GM12878 (cell line): ENCODE measurements around the gene GIGYF1. TPM values are rescaled to one million over a fixed set of nuclear protein-coding genes. Genes with fewer than 3 reads are reported as not detected.
A peak's percentile ranks its signal among the peaks of the same experiment; 100 is the strongest.

Experiments used
- BACH1 ChIP-seq: fragments of 450-650 bp; IDR thresholded peaks from 2 replicates; pipeline ENCODE4 v1.6.1; 2017; ENCODE audit warnings: mild to moderate bottlenecking, borderline replicate concordance
- BCL11A ChIP-seq: IDR thresholded peaks from 2 replicates; pipeline ENCODE4 v1.6.1; 2011; ENCODE audit warnings: low read depth, low read length
- CHD1 ChIP-seq: IDR thresholded peaks from 2 replicates; pipeline ENCODE4 v1.6.1; 2012; ENCODE audit warnings: low read depth, low read length, improper control_type of control experiment
- CUX1 ChIP-seq: IDR thresholded peaks from 2 replicates; pipeline ENCODE4 v1.6.1; 2012; ENCODE audit warnings: improper control_type of control experiment, low read depth, low read length; ENCODE audit not compliant: insufficient replicate concordance
- FOS ChIP-seq: IDR thresholded peaks from 3 replicates; pipeline ENCODE4 v1.6.1; 2011; ENCODE audit warnings: borderline replicate concordance; ENCODE audit not compliant: insufficient read length; ENCODE audit errors: extremely low read depth
- GABPA ChIP-seq: IDR thresholded peaks from 2 replicates; pipeline ENCODE4 v1.6.1; 2014; ENCODE audit warnings: antibody characterized with exemption, low read depth, mild to moderate bottlenecking, inconsistent platforms
- GATAD2B ChIP-seq: fragments of 450-650 bp; conservative IDR thresholded peaks from 2 replicates; pipeline ENCODE4 v1.6.1; 2017; ENCODE audit warnings: low read depth, mild to moderate bottlenecking, moderate library complexity
- HDAC2 ChIP-seq: fragments of 200-600 bp; sonication (generic); IDR thresholded peaks from 2 replicates; pipeline ENCODE4 v1.6.1; 2017
- NFIC ChIP-seq: IDR thresholded peaks from 2 replicates; pipeline ENCODE4 v1.6.1; 2012; ENCODE audit warnings: low read depth, mild to moderate bottlenecking, inconsistent platforms, low read length, moderate library complexity
- NKRF ChIP-seq: fragments of 450-650 bp; conservative IDR thresholded peaks from 2 replicates; pipeline ENCODE4 v1.6.1; 2017; ENCODE audit warnings: mild to moderate bottlenecking, moderate library complexity
- PML ChIP-seq: IDR thresholded peaks from 2 replicates; pipeline ENCODE4 v1.6.1; 2012; ENCODE audit warnings: low read length, inconsistent platforms
- RB1 ChIP-seq: fragments of 450-650 bp; formaldehyde crosslinking; IDR thresholded peaks from 2 replicates; pipeline ENCODE4 v1.6.1; 2017; ENCODE audit warnings: mild to moderate bottlenecking, borderline replicate concordance
- RFX5 ChIP-seq: IDR thresholded peaks from 2 replicates; pipeline ENCODE4 v1.6.1; 2011; ENCODE audit warnings: low read depth, low read length, improper control_type of control experiment
- SIX5 ChIP-seq: IDR thresholded peaks from 2 replicates; pipeline ENCODE4 v1.6.1; 2011; ENCODE audit warnings: mild to moderate bottlenecking, low read depth, low read length, moderate library complexity; ENCODE audit not compliant: severe bottlenecking
- SMARCA5 ChIP-seq: fragments of 450-650 bp; IDR thresholded peaks from 2 replicates; pipeline ENCODE4 v1.6.1; 2017; ENCODE audit warnings: mild to moderate bottlenecking
- SREBF2 ChIP-seq: IDR thresholded peaks from 2 replicates; pipeline ENCODE4 v1.6.1; 2012; ENCODE audit warnings: mild to moderate bottlenecking, low read length
- STAT1 ChIP-seq: fragments of 450-650 bp; conservative IDR thresholded peaks from 2 replicates; pipeline ENCODE4 v1.6.1; 2014; ENCODE audit warnings: antibody characterized with exemption, mild to moderate bottlenecking
- SUPT20H ChIP-seq: IDR thresholded peaks from 2 replicates; pipeline ENCODE4 v1.6.1; 2011; ENCODE audit warnings: low read depth, mild to moderate bottlenecking, low read length, moderate library complexity, borderline replicate concordance; ENCODE audit not compliant: control insufficient read depth
- TCF7 ChIP-seq: IDR thresholded peaks from 2 replicates; pipeline ENCODE4 v1.6.1; 2014; ENCODE audit warnings: antibody characterized with exemption, borderline replicate concordance
- USF2 ChIP-seq: IDR thresholded peaks from 2 replicates; pipeline ENCODE4 v1.6.1; 2011; ENCODE audit warnings: low read depth, low read length, improper control_type of control experiment, borderline replicate concordance
- polyA plus RNA-seq, 11 experiments: library from polyadenylated mRNA; depleted of rRNA in 4 of 11; unstranded in 6 of 11; stranded (reverse) in 5 of 11; fragments of >200 nt; fragmentation: Nextera tagmentation in 4 of 11; fragmentation: Illumina TruSeq in 1 of 11; extraction: Ambion mirVana in 4 of 11; extraction: Trizol in 1 of 11; gene quantifications; 1 replicate in 1 of 11; 2 replicates in 10 of 11; pipeline versions ENCODE4 v1.2.1 to v1.2.3, GENCODE V29; 2011 to 2016; ENCODE audit warnings: inconsistent platforms in 2 of 11, missing spikeins in 2 of 11, low read depth in 1 of 11
- total RNA-seq, 4 experiments: library from RNA; depleted of rRNA in 3 of 4; stranded (reverse); fragments of >200 nt in 3 of 4; fragmentation: Illumina TruSeq in 1 of 4; extraction: Trizol in 1 of 4; gene quantifications; 2 replicates each; pipeline versions ENCODE4 v1.2.1 to v1.2.3, GENCODE V29; 2013 to 2021
- TF ChIP-seq, protein P1 (sequence below): fragments of 450-650 bp; IDR thresholded peaks from 2 replicates; pipeline ENCODE4 v1.6.1; 2017; ENCODE audit warnings: borderline replicate concordance

GIGYF1 gene
- total and polyA plus RNA-seq, 10 of the 15 experiments (the other 5 are each of a cell fraction or from before 2014, with no cell fraction given), result 0.31 to 47.2 (median 9.9) TPM

GRCh38 chr7:100705753-100706671 is 12.0 kb upstream of the GIGYF1 start, which contains the start of gene POP7 (continued):
- no peak for TF ChIP-seq CUX1
- TF ChIP-seq RB1, result peak; percentile 93; the same call in 1 of the 2 replicates
- TF ChIP-seq, protein P1, sequence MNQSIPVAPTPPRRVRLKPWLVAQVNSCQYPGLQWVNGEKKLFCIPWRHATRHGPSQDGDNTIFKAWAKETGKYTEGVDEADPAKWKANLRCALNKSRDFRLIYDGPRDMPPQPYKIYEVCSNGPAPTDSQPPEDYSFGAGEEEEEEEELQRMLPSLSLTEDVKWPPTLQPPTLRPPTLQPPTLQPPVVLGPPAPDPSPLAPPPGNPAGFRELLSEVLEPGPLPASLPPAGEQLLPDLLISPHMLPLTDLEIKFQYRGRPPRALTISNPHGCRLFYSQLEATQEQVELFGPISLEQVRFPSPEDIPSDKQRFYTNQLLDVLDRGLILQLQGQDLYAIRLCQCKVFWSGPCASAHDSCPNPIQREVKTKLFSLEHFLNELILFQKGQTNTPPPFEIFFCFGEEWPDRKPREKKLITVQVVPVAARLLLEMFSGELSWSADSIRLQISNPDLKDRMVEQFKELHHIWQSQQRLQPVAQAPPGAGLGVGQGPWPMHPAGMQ, result peak; percentile 80
- peak; percentile 13; the same call in 1 of the 2 replicates for TF ChIP-seq BACH1
- no peak for TF ChIP-seq CHD1
- TF ChIP-seq GATAD2B, result peak; percentile 41
- TF ChIP-seq PML, result peak; percentile 70
- 0 out of 2 replicates have a peak, but pooled peaks have one; percentile 2 for TF ChIP-seq STAT1
- TF ChIP-seq TCF7, result no peak
- no peak for TF ChIP-seq BCL11A
- TF ChIP-seq RFX5, result 0 out of 2 replicates have a peak, but pooled peaks have one; percentile 10
- TF ChIP-seq SMARCA5, result 0 out of 2 replicates have a peak, but pooled peaks have one; percentile 7
- TF ChIP-seq FOS, result no peak
- TF ChIP-seq NKRF, result peak; percentile 34; the same call in 1 of the 2 replicates
- TF ChIP-seq SUPT20H, result no peak
- TF ChIP-seq HDAC2, result no peak
- peak; percentile 43 for TF ChIP-seq SIX5
- no peak for TF ChIP-seq GABPA
- TF ChIP-seq NFIC, result no peak
- TF ChIP-seq USF2, result no peak
- no peak for TF ChIP-seq SREBF2
